Measurements from ENCODE around the gene GDNF.

GDNF gene

DNA sequence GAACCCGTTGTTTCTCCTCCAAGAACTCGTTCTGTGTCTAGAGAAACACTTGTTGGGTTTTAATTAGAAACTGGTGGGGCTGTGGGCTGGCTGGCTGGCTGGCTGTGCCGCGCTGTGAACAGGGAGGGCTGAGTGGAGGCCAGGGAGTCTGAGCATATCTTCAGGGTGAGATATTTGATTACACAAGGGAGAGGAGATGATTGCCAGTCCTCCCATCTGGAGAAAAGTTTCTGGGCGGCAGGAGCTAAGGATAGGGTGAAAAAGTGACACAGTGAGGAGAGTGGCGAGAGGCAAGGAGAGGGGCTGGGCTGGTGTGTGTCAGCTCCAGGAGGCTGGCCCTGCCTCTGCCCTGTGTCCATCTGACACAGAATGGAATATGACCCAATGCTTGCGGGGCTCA lies 63.0 kb downstream of the GDNF start:
- no peak for DNase-seq

DNA sequence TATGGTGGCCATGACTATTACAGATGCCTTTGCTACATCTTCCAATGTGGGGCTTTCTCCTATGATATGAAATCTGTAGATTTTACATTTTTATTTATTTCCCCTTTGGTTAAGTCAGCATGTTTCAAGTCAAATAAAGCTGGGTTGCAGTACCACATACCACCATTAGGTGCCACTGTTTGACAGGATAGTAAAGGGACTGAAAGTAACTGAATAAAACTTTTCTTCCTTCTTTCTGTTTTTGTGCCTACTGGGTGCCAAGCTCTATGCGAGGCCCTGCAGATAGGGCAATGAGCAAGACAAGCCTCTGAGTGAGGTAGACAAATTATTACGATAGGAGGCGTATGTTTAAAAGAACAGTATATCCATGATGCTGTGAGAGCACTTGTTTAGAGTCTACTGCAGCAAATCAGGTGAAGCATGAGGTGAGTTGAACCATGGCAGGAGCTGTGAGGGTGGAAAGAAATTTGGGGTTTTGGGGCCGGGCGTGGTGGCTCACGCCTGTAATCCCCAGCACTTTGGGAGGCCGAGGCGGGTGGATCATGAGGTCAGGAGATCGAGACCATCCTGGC lies 64.8 kb downstream of the GDNF start:
- DNase-seq = peak; percentile 32

DNA sequence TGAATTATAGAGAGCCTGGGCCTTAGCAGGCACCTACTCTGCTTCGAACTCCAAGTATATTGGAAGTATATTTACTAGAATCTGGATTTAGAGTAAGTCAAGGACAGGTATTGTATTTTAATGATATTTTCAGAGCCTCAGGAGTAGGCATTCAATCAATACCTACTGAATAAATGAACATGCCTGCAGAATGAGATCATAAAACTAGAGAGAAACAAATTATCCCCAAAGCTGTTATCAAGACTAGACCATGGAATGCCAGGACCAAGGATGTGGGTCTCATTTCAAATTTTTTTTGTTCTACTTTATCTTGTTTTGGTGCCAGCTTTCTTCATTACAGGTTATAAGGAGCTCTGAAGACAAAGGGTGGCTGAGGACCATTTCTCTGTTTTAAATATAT lies 66.0 kb downstream of the GDNF start:
- no peak for DNase-seq

DNA sequence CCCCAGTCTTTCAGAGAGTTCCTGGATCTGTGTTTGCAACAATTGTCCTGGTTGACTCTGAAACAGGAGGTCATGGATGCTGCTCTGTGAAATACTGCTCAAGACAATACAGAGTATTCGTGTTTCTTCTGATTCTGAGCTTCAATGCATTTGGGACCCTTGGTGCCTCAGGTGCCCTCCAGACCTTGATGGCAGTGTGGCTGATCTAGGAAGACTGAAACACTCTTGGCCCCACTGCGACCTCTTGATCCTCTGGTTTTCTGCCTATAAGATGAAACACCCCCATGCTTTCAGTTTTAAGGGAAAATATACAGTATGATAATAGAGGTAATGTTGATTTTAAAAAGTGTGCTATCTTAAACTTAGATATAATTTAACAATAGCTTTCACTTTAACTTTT lies 67.6 kb downstream of the GDNF start:
- no peak for DNase-seq

DNA sequence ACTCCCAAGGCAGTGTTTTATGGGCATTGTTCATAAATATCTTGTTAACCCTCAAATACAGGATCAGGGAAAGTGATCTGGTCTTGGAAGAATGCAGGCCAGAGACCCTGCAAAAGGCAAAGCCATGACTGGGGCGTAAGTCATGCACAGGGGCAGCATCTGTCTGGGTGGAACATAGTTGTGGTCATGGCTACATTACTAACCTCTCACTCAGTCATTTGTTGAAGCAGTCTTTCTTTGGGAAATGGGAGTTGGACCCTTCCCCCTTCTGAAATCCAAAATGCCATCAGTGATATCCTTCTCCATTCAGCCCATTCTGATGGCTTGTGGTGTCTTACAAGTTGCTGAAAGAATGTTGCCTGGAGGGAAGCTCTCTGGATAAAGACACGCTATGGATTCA lies 68.1 kb downstream of the GDNF start:
- no peak for DNase-seq

DNA sequence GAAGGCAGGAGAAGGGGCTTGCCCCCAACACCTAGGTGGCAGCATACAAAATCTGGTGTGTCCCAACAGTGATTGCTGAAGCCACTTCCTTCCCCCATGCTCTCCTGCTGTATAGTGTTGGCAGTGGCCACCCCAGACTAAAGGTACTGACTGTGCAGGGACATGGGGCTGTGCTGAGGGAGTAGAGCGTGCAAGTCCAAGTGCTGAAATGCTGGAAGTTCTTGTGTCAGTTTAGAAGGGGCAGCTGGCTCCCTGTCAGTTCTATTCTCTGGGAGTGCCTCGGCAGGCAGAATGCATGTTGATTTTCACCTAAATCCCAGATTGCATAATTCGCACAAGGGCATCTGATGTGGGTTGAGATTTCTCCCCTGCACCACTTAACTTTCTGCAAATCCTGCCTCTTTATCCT lies 68.6 kb downstream of the GDNF start:
- no peak for DNase-seq

DNA sequence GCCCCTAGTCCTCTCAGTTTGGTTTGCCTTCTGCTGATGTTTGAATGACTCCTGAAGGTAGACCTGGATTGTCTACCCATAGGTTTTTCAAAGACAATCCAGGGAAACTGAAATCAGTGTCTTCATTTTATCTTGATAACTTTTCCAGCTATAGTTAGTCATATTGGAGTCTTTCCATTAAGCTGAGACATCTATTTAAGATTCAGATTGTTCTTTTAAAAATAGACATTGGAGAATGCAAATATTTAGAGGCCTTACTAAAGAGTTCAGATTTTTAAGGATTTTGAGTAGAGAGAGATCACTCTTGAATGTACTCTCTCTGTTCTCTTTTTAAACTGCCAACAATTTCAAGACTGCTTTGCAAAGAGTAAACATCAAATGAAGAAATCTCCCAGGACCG lies 69.1 kb downstream of the GDNF start:
- DNase-seq = no peak

DNA sequence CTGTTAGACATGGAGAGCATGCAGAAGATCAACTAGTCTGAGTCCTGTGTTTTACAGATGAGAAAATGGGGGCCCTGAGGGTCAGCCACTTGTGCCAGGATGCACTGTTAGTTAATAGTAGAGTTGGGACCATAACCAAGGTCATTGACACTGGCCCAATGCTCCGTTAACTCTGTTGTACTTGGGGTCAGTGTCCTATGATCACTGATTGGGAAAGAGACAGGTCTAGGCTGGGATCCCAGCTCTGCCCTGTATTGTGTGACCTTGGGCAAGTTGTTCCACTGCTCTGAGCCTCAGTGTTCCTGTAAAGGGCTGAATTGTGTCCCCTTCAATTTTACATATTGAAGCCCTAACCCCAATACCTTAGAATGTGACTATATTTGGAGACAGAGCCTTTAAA lies 70.0 kb downstream of the GDNF start:
- no peak for DNase-seq

DNA sequence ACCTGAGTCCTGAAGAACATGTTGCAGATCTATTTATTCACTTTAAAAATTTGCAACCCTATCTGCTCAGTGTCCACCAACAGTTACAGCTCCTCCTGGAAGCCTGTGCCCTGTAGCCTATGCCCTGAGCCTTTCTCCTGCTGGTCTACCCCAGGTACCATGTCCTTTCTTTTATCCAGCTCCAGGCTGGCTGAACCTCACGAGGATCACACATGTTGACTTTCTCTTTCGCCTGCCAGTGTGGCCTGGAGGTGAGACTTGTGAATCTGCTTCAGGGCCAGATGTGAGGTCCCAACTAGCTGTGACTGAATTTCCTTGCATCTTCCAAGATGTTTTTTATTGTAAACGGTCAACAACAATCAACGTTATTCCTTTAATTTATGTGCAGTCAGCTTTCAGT lies 70.7 kb downstream of the GDNF start:
- DNase-seq = no peak

DNA sequence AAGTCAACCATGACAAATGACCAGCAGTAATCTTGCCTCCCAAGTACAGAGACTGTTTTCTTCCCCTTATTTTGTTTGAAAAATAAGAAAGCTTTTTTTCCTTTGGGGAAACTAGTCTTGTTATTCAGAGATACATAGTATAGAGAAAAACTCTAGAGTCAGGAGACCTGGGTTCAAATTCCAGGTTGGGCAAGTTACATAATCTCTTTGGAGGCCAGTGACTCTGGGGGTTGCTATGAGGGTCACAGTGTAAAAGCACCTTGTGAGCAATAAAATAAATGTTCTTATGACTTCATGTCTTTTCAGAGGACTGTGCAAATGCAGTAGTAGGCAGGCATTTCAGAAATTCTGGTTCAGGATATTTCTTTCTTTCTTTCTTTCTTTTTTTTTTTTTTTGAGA lies 71.5 kb downstream of the GDNF start:
- no peak for DNase-seq

DNA sequence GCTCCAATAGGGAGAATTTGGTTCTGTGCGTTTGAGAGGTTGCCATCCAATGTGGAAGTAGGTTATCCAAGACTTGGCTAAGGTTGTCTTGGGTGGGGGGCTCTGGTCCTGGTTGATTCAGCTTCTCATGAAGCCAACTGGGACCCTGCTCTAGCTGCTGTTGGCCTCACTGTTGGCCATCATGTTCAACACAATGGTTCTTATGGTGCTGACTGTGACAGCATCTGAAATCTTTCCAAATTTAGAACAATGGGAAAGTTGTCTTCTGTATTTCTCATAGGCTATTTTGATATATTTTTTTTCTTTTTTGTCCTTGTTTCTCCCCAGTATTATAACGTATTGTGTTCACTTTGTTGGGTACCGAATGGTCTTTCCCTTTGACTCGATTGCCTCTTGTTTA lies 71.9 kb downstream of the GDNF start:
- no peak for DNase-seq

DNA sequence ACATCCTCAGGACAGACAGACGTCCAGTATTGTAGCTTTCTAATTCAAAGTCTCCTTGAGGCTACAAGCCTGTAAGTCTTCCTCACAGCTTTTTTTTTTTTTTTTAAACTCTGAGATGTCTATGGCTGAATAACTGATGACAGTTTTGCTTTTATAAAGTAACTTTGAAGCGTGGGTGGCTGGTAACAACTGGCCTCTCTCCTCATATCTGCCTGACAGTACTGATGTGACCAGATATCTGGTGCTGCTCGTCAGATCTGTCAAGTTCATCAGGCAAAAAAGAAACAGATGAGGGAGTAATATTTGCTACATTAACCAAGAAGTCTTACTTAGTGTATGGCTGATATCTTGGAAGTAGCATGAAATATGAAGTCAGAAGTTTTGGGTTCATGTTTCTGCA lies 72.6 kb downstream of the GDNF start:
- no peak for DNase-seq

Data from activated CD4-positive, CD25-positive, alpha-beta regulatory T cell treated with anti-CD3 and anti-CD28 coated beads, Interleukin-2, amount 50 U/mL, for 72 hours (primary cell).